ENCODE results near the gene HTR3E.
"Not testable (repeated sequence)": the region's sequence is repeated elsewhere in the genome, so short reads cannot be mapped to it uniquely, and the experiment has no call there.

HTR3E gene

DNA sequence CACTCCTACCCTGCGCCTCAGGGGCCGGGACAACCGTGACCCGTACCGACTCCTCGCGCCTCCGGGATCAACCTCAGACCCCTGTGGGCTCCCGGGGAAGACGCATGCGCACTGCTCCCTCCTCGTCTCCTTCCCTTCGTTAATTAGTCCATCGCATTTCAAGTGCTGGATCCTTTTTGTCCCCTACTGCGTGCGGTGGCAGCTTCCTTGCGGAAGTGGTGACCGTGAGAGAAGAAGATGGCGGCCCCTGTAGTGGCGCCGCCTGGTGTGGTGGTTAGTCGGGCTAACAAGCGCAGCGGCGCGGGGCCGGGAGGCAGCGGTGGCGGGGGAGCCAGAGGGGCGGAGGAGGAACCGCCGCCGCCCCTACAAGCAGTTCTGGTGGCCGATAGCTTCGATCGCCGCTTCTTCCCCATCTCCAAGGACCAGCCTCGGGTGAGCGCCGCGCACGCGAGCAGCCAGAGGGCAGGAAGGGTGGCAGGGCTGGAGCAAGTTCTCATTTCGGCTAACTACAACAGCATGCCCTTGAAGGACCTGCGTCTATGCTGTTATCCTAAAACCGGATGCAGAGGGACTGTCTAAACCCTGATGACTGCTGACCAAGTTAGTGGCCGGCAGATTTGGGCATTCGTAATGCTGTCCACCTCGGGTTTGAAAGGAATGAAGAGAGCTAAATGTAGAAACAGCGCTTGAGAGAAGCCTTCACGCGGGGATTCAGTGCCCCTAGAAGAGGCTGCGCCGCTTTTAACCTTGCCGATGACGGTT is 38.5 kb downstream of the HTR3E start, which contains the start of gene EIF2B5:
TSS of gene EIF2B5 (plus strand) at position 210 of the 762 bp plus-strand sequence. CDS start at position 238, 28 bp downstream.
- Mint-ChIP-seq H3K36me3 (peaks cover 2% of the 10 kb centered on the region), H3K27ac (peak within 1 kb of the TSS; percentile 95)

DNA sequence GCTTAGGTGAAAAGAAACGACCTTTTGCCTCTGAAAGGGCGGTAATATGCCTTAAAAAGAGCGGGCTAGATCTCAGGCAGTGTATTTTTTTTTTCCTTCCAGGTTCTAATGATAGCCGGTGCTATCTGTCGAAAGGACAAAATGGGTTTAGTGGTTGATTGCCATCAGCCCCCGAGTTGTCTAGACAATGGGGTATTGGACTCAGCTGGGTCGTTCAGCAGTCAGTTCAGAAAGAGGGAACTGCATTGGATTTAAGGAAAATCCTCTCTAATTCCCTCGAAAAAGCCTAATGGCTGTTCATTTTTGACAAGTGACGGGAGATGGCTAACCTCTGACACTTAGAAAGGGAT is 39.0 kb downstream of the HTR3E start:
- peak overlapping the region; percentile 96 for H3K4me3 Mint-ChIP-seq
- peak overlapping the region; percentile 95 for H3K27ac Mint-ChIP-seq
- H3K36me3 Mint-ChIP-seq, result peaks cover 2% of the 10 kb centered on the region
- H3K4me1 Mint-ChIP-seq (ENCODE audit: low read depth), result peaks cover 22% of the 10 kb centered on the region
- no peaks in the 10 kb centered on the region for H3K27me3 Mint-ChIP-seq
- H3K9me3 Mint-ChIP-seq (ENCODE audit: low read depth), result no peaks in the 10 kb centered on the region

More for the DNA sequence above, 38.5 kb downstream of the HTR3E start, which contains the start of gene EIF2B5:
- H3K27me3 Mint-ChIP-seq, result no peaks in the 10 kb centered on the region
- no peaks in the 10 kb centered on the region for H3K9me3 Mint-ChIP-seq (ENCODE audit: low read depth)
- H3K4me3 Mint-ChIP-seq, result peak within 1 kb of the TSS; percentile 96
- peaks cover 22% of the 10 kb centered on the region for H3K4me1 Mint-ChIP-seq (ENCODE audit: low read depth)

DNA sequence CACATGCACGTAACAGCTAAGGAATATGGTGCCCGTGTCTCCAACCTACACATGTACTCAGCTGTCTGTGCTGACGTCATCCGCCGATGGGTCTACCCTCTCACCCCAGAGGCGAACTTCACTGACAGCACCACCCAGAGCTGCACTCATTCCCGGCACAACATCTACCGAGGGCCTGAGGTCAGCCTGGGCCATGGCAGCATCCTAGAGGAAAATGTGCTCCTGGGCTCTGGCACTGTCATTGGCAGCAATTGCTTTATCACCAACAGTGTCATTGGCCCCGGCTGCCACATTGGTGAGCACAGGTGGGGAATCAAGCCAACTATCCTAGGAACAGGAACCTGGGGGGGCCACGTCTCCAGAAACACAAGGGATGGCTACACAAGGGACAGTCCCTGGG is 43.6 kb downstream of the HTR3E start:
- H3K4me1 Mint-ChIP-seq (ENCODE audit: low read depth), result peaks cover 19% of the 10 kb centered on the region
- H3K4me3 Mint-ChIP-seq, result no peak overlapping the region

DNA sequence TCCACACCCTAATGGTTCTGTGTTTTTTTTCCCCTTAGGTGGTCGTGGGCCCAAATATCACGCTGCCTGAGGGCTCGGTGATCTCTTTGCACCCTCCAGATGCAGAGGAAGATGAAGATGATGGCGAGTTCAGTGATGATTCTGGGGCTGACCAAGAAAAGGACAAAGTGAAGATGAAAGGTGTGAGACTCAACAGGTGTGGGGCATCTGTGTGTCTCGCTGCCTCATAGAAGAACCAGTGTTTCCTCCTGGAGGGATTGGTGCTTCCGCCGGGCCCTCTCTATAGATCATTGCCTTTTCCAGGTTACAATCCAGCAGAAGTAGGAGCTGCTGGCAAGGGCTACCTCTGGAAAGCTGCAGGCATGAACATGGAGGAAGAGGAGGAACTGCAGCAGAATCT is 45.3 kb downstream of the HTR3E start:
- no peaks in the 10 kb centered on the region for H3K27me3 Mint-ChIP-seq
- no peaks in the 10 kb centered on the region for H3K9me3 Mint-ChIP-seq (ENCODE audit: low read depth)
- no peak overlapping the region for H3K4me3 Mint-ChIP-seq
- peaks cover 7% of the 10 kb centered on the region for H3K4me1 Mint-ChIP-seq (ENCODE audit: low read depth)
- H3K36me3 Mint-ChIP-seq, result peaks cover 4% of the 10 kb centered on the region
- H3K27ac Mint-ChIP-seq, result no peak overlapping the region

More for the DNA sequence above, 43.6 kb downstream of the HTR3E start:
- H3K27me3 Mint-ChIP-seq, result no peaks in the 10 kb centered on the region
- peaks cover 2% of the 10 kb centered on the region for H3K36me3 Mint-ChIP-seq
- no peaks in the 10 kb centered on the region for H3K9me3 Mint-ChIP-seq (ENCODE audit: low read depth)
- H3K27ac Mint-ChIP-seq, result no peak overlapping the region

DNA sequence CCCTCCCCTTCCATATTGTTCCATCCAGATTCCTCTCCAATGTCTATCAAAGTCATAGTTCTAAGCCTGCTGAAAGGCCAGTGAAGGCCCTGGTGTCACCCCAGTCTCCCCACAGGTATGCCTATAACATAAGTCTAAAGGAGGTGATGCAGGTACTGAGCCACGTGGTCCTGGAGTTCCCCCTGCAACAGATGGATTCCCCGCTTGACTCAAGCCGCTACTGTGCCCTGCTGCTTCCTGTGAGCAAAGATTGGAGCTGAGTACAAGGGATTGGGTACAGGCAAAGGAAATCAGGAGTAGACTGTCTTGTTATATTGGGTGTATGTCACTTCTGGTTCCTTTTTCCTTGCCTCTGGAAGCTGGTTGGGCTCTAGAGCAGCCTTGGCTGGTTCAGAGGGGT is 46.5 kb downstream of the HTR3E start:
- H3K4me3 Mint-ChIP-seq, result no peak overlapping the region
- H3K36me3 Mint-ChIP-seq, result peaks cover 2% of the 10 kb centered on the region
- no peaks in the 10 kb centered on the region for H3K27me3 Mint-ChIP-seq
- no peaks in the 10 kb centered on the region for H3K9me3 Mint-ChIP-seq (ENCODE audit: low read depth)
- no peaks in the 10 kb centered on the region for H3K4me1 Mint-ChIP-seq (ENCODE audit: low read depth)
- H3K27ac Mint-ChIP-seq, result no peak overlapping the region

DNA sequence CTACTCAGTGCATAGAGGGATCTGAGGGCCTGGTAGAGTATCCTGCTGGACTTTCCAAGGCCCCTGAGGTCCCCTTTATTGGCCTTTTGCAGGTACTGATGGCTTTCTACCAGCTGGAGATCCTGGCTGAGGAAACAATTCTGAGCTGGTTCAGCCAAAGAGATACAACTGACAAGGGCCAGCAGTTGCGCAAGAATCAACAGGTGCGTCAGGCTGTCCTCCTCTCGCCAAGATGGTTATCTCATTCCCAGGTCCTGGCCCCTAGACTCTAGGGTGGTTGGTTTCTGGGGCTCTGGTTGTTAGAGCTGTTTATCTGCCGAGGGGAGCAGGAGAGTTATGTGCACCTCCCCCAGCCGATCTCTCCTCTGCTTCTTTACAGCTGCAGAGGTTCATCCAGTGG is 47.6 kb downstream of the HTR3E start:
- H3K4me3 Mint-ChIP-seq, result no peak overlapping the region
- no peaks in the 10 kb centered on the region for H3K27me3 Mint-ChIP-seq
- no peak overlapping the region for H3K27ac Mint-ChIP-seq
- H3K9me3 Mint-ChIP-seq (ENCODE audit: low read depth), result no peaks in the 10 kb centered on the region
- H3K36me3 Mint-ChIP-seq, result peaks cover 2% of the 10 kb centered on the region
- no peaks in the 10 kb centered on the region for H3K4me1 Mint-ChIP-seq (ENCODE audit: low read depth)

DNA sequence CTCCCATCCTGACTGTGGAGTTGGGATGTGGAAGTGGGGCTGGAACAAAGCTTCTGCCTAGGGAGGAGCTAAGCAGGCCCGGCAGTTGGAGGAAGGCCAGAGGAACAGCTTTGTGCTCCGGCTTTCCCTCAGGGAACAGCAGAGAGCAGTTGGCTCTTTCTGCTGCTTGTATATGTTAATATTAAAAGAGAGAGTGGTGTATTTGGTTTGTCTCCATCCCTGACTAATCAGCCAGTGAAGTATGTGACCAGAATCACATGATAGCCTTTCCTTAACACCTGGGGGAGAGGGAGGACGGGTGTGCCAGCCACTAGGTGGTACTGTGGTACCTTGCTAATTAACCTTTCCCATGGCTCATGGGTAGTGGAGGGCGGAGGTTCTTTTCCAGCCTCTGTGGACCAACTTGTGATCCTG is 48.3 kb downstream of the HTR3E start:
- Mint-ChIP-seq H3K4me1 (ENCODE audit: low read depth) (no peaks in the 10 kb centered on the region), H3K27me3 (no peaks in the 10 kb centered on the region), H3K27ac (no peak overlapping the region), H3K4me3 (no peak overlapping the region), H3K9me3 (ENCODE audit: low read depth) (no peaks in the 10 kb centered on the region), H3K36me3 (peaks cover 2% of the 10 kb centered on the region)

DNA sequence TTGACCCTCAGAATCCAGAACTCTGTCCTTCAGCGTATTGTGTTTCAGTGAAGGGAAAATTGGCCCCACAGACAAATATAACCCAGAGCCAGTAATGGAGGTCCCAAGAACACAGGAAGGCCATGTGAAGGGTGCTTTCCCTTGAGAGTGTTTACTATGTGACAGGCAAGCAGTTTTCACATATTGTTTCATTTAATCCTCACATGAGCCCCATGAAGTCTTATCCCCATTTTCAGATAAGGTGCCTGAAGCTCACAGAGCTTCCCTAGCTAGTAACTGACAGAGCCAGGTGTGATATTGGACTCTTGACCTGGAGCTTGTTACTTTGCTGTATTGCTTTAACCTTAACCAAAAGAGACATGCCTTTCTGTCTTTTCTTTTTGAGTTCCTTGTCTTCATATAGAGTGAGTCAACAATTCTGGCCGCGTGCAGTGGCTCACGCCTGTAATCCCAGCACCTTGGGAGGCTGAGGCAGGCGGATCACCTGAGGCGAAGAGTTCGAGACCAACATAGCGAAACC is 48.9 kb downstream of the HTR3E start:
- no peaks in the 10 kb centered on the region for H3K4me1 Mint-ChIP-seq (ENCODE audit: low read depth)

DNA sequence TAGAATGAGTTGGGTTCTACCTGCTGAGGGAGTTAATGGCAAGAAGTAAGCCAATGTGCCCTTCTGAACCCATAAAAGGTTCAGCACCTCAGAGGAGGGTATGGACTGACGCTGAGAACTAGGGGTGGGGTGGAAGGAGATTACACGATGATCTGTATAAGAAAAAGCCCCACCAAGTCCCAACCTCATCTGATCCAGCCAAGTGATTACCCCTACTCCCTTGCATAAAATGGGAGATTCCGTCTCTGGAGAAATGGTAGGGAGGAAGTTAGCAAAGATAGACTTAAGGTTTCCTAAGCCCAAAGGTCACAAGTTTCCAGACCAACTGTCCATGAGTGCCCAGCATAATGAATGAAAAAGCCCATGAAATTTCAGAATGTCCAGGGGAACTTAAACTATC is 51.2 kb downstream of the HTR3E start:
- Mint-ChIP-seq H3K27ac (no peak overlapping the region), H3K4me3 (no peak overlapping the region), H3K9me3 (ENCODE audit: low read depth) (no peaks in the 10 kb centered on the region), H3K4me1 (ENCODE audit: low read depth) (no peaks in the 10 kb centered on the region), H3K27me3 (no peaks in the 10 kb centered on the region), H3K36me3 (peaks cover 2% of the 10 kb centered on the region)

More for the DNA sequence above, 48.9 kb downstream of the HTR3E start:
- peaks cover 2% of the 10 kb centered on the region for H3K36me3 Mint-ChIP-seq
- H3K27ac Mint-ChIP-seq, result no peak overlapping the region
- H3K4me3 Mint-ChIP-seq, result no peak overlapping the region
- no peaks in the 10 kb centered on the region for H3K27me3 Mint-ChIP-seq
- no peaks in the 10 kb centered on the region for H3K9me3 Mint-ChIP-seq (ENCODE audit: low read depth)

DNA sequence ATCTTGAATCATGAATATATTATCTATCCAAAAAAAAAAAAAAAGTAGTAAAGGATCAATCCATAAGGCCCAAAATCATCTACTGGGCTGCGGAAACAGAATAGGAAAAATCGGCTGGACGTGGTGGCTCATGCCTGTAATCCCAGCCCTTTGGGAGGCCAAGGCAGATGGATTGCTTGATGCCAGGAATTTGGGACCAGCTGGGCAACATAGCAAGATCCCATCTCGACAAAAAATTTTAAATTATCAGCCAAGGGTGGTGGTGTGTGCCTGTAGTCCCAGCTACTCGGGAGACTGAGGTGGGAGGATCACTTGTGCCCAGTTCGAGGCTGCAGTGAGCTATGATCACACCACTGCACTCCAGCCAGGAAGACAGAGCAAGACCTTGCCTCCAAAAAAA is 52.3 kb downstream of the HTR3E start:
- Mint-ChIP-seq H3K4me3 (no peak overlapping the region), H3K9me3 (ENCODE audit: low read depth) (no peaks in the 10 kb centered on the region), H3K27me3 (no peaks in the 10 kb centered on the region), H3K4me1 (ENCODE audit: low read depth) (no peaks in the 10 kb centered on the region), H3K36me3 (peaks cover 2% of the 10 kb centered on the region), H3K27ac (no peak overlapping the region)

DNA sequence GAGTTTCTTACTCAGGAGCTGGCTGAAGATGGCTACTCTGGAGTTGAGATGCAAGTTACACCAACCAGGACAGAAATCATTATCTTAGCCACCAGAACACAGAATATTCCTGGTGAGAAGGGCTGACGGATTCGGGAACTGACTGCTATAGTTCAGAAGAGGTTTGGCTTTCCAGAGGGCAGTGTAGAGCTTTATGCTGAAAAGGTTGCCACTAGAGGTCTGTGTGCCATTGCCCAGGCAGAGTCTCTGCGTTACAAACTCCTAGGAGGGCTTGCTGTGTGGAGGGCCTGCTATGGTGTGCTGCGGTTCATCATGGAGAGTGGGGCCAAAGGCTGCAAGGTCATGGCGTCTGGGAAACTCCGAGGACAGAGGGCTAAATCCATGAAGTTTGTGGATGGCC is 52.9 kb downstream of the HTR3E start:
- H3K4me1 Mint-ChIP-seq (ENCODE audit: low read depth); H3K9me3 Mint-ChIP-seq (ENCODE audit: low read depth); H3K27me3 Mint-ChIP-seq; H3K4me3 Mint-ChIP-seq; H3K27ac Mint-ChIP-seq; H3K36me3 Mint-ChIP-seq: not testable (repeated sequence)

DNA sequence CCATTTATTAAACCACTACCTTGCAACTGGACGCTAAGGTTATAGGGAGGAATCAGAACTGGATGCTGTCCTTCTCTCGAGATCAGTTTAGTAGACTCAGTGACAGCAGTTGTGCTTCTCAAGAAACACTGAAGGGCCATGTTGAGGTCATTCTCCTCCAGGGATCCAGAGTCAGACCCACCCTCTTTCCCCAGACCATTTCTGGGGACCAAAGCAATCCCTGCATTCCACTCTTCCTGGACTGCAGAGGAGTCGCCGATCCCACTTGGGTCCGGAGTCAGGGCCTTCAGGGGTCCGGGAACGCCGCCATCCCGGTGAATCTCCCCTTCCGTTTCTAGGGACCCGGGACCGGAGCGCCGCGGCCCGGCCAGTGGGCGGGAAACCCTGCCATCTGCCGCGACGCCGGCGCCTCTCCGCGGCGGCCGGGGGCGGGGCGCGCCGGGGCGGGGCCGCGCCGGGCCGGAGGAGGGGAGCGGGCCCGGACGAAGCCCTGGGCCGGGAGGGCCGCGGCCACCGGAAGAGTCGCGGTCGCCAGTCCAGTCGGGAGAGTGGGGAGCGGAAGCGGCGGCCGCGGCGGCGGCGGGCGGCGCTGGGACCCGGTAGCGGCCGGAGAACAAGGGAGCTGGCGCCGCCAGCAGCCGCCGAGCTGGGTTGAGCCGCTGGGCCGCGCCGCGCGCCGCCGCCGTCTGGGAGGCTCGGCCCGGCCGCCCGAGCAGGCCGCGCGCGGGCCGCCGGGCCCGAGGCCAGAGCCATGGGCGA is 58.2 kb downstream of the HTR3E start, which contains the start of gene DVL3:
TSS of gene DVL3 (plus strand) at position 493 of the 759 bp plus-strand sequence. CDS start at position 752, 259 bp downstream.
- H3K27ac Mint-ChIP-seq, result peak within 1 kb of the TSS; percentile 58
- no peaks in the 10 kb centered on the region for H3K9me3 Mint-ChIP-seq (ENCODE audit: low read depth)
- H3K4me3 Mint-ChIP-seq, result peak within 1 kb of the TSS; percentile 94
- no peaks in the 10 kb centered on the region for H3K27me3 Mint-ChIP-seq
- peaks cover 19% of the 10 kb centered on the region for H3K4me1 Mint-ChIP-seq (ENCODE audit: low read depth)
- no peaks in the 10 kb centered on the region for H3K36me3 Mint-ChIP-seq

DNA sequence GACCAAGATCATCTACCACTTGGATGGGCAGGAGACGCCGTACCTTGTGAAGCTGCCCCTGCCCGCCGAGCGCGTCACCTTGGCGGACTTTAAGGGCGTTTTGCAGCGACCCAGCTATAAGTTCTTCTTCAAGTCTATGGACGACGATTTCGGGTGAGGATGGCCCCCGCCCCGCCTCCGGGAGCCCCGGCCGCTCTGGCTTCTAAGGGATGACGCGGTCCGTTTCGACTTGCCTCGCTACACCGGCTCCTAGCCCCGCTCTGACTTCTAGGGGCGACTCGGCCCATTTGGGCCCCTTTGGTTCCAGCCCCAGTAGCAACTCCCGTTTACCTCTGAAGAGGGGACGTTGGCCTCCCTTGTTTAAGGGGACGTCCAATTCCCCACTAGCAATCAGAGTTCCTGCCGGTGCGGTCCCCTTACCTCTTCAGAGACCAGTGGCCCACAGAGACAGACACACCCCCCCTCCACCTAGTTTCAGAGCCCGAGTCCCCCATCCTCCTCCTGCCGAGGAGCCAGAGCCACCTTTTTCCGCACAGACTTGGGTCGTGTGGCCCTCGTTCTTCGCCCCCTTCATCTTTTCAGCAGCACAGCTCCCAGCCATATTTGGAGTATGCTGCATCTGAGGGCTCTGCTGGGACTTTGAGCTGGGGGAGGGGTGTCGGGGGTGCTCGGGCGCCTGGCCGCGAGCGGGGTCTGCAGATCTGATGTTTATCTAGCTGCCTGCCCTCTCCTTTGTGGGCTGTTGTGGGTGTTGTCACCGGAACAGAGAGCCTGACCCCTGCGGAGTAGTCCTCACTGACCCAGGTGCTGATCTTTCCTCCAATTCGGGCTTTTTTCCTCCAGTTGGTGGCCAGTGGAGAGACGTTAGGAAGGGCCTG is 59.0 kb downstream of the HTR3E start:
- H3K36me3 Mint-ChIP-seq, result no peaks in the 10 kb centered on the region
- no peaks in the 10 kb centered on the region for H3K27me3 Mint-ChIP-seq
- peak overlapping the region; percentile 58 for H3K27ac Mint-ChIP-seq
- peak overlapping the region; percentile 94 for H3K4me3 Mint-ChIP-seq
- H3K4me1 Mint-ChIP-seq (ENCODE audit: low read depth), result peaks cover 23% of the 10 kb centered on the region
- H3K9me3 Mint-ChIP-seq (ENCODE audit: low read depth), result no peaks in the 10 kb centered on the region

DNA sequence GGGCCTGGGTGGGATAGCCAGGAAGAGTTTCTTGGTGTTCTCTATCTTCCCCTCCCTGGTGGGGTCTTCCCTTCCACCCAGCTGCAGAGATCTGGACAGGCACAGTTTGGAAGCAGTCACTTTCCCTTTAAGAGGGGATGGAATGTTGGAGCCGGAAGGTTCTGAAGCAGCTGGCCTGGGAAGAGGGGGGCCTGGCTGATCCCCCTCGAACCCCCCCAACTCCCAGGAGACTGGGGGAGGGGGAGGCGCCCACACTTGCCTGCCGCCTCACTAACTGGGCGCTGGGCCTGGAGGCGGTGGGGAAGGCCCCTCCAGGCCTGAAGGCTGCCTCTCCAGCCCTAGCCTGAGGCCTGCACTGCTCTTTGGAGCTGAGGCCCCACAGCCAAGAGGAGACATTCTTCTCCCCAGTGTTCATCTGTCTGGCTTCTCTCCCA is 59.7 kb downstream of the HTR3E start:
- peak overlapping the region; percentile 41 for H3K27ac Mint-ChIP-seq
- H3K27me3 Mint-ChIP-seq, result no peaks in the 10 kb centered on the region
- H3K36me3 Mint-ChIP-seq, result no peaks in the 10 kb centered on the region
- H3K4me1 Mint-ChIP-seq (ENCODE audit: low read depth), result peaks cover 25% of the 10 kb centered on the region
- peak overlapping the region; percentile 94 for H3K4me3 Mint-ChIP-seq
- H3K9me3 Mint-ChIP-seq (ENCODE audit: low read depth), result no peaks in the 10 kb centered on the region

Data from activated naive CD8-positive, alpha-beta T cell (primary cell).